ENCODE results near the gene SPPL2C. TPM values are rescaled to one million over a fixed set of nuclear protein-coding genes. Genes with fewer than 3 reads are reported as not detected.

Gene SPPL2C
- total and polyA plus RNA-seq, 2 of the 8 experiments (the other 6 are each of a cell fraction or from before 2014, with no cell fraction given), result not detected

DNA sequence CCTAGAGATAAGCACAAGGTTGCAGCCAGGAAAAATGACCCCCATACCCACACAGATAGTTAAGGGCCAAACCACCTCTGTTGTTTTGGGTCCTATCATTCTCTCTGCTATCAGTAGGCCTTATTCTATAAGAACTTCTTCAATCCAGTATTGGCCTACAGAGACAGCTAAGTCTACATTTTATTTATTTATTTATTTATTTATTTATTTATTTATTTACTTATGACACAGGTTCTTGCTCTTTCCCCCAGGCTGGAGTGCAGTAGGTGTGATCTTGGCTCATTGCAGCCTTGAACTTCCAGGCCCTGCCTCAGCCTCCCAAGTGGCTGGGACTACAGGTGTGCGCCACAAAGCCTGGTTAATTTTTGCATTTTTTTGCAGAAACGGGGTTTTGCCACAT is 42.2 kb downstream of the SPPL2C start (continued):
- TF ChIP-seq, protein P1, sequence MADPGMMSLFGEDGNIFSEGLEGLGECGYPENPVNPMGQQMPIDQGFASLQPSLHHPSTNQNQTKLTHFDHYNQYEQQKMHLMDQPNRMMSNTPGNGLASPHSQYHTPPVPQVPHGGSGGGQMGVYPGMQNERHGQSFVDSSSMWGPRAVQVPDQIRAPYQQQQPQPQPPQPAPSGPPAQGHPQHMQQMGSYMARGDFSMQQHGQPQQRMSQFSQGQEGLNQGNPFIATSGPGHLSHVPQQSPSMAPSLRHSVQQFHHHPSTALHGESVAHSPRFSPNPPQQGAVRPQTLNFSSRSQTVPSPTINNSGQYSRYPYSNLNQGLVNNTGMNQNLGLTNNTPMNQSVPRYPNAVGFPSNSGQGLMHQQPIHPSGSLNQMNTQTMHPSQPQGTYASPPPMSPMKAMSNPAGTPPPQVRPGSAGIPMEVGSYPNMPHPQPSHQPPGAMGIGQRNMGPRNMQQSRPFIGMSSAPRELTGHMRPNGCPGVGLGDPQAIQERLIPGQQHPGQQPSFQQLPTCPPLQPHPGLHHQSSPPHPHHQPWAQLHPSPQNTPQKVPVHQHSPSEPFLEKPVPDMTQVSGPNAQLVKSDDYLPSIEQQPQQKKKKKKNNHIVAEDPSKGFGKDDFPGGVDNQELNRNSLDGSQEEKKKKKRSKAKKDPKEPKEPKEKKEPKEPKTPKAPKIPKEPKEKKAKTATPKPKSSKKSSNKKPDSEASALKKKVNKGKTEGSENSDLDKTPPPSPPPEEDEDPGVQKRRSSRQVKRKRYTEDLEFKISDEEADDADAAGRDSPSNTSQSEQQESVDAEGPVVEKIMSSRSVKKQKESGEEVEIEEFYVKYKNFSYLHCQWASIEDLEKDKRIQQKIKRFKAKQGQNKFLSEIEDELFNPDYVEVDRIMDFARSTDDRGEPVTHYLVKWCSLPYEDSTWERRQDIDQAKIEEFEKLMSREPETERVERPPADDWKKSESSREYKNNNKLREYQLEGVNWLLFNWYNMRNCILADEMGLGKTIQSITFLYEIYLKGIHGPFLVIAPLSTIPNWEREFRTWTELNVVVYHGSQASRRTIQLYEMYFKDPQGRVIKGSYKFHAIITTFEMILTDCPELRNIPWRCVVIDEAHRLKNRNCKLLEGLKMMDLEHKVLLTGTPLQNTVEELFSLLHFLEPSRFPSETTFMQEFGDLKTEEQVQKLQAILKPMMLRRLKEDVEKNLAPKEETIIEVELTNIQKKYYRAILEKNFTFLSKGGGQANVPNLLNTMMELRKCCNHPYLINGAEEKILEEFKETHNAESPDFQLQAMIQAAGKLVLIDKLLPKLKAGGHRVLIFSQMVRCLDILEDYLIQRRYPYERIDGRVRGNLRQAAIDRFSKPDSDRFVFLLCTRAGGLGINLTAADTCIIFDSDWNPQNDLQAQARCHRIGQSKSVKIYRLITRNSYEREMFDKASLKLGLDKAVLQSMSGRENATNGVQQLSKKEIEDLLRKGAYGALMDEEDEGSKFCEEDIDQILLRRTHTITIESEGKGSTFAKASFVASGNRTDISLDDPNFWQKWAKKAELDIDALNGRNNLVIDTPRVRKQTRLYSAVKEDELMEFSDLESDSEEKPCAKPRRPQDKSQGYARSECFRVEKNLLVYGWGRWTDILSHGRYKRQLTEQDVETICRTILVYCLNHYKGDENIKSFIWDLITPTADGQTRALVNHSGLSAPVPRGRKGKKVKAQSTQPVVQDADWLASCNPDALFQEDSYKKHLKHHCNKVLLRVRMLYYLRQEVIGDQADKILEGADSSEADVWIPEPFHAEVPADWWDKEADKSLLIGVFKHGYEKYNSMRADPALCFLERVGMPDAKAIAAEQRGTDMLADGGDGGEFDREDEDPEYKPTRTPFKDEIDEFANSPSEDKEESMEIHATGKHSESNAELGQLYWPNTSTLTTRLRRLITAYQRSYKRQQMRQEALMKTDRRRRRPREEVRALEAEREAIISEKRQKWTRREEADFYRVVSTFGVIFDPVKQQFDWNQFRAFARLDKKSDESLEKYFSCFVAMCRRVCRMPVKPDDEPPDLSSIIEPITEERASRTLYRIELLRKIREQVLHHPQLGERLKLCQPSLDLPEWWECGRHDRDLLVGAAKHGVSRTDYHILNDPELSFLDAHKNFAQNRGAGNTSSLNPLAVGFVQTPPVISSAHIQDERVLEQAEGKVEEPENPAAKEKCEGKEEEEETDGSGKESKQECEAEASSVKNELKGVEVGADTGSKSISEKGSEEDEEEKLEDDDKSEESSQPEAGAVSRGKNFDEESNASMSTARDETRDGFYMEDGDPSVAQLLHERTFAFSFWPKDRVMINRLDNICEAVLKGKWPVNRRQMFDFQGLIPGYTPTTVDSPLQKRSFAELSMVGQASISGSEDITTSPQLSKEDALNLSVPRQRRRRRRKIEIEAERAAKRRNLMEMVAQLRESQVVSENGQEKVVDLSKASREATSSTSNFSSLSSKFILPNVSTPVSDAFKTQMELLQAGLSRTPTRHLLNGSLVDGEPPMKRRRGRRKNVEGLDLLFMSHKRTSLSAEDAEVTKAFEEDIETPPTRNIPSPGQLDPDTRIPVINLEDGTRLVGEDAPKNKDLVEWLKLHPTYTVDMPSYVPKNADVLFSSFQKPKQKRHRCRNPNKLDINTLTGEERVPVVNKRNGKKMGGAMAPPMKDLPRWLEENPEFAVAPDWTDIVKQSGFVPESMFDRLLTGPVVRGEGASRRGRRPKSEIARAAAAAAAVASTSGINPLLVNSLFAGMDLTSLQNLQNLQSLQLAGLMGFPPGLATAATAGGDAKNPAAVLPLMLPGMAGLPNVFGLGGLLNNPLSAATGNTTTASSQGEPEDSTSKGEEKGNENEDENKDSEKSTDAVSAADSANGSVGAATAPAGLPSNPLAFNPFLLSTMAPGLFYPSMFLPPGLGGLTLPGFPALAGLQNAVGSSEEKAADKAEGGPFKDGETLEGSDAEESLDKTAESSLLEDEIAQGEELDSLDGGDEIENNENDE (IDR thresholded peaks at IDR 0.05; ENCODE audit: insufficient replicate concordance, low read length), result no peak
- TF ChIP-seq KDM1A (IDR thresholded peaks at IDR 0.05; ENCODE audit: borderline replicate concordance, low read length) (no peak), SIRT6 (IDR thresholded peaks at IDR 0.05; ENCODE audit: low read length) (no peak), SIN3A (conservative IDR thresholded peaks at IDR 0.05 in 1 of 2, IDR thresholded peaks at IDR 0.05 in 1 of 2; ENCODE audit: low read depth in 1 of 2, low read length in 2 of 2) (no peak), PHF8 (conservative IDR thresholded peaks at IDR 0.05; ENCODE audit: low read depth, low read length) (no peak), CREB1 (IDR thresholded peaks at IDR 0.05) (no peak), TEAD4 (IDR thresholded peaks at IDR 0.05; ENCODE audit: low read depth, low read length) (no peak), POLR2A (IDR thresholded peaks at IDR 0.05; ENCODE audit: control extremely low read depth in 1 of 2, low read depth in 2 of 2, low read length in 2 of 2) (no peak), GABPA (IDR thresholded peaks at IDR 0.05; ENCODE audit: borderline replicate concordance, insufficient read depth, low read length) (no peak)

Measured in H1 (cell line).